NCI-H1105 treated with DMSO at 0.1 percent for 48 hours (cell line): ENCODE results near the gene SIM1.
"Not testable (repeated sequence)": the region's sequence is repeated elsewhere in the genome, so short reads cannot be mapped to it uniquely, and the experiment has no call there.

Source experiments
- DNase-seq: peaks from one replicate; lab custom pipeline; 2025; lab: John Stamatoyannopoulos, UW

SIM1 gene

GRCh38 chr6:100426241-100426640 is 38.5 kb downstream of the SIM1 start:
- DNase-seq, result no peak

GRCh38 chr6:100420711-100421110 is 44.0 kb downstream of the SIM1 start:
- DNase-seq, result no peak

- DNase-seq, result no peak
Observed at GRCh38 chr6:100417036-100417435, 47.7 kb downstream of the SIM1 start.

- no peak for DNase-seq
Observed at GRCh38 chr6:100415768-100416167, 49.0 kb downstream of the SIM1 start.

GRCh38 chr6:100412872-100413271 is 51.8 kb downstream of the SIM1 start:
- no peak for DNase-seq

GRCh38 chr6:100404051-100404450 is 60.7 kb downstream of the SIM1 start:
- DNase-seq, result no peak

- no peak for DNase-seq
Observed at GRCh38 chr6:100393493-100393892, 71.2 kb downstream of the SIM1 start.

GRCh38 chr6:100392423-100392822 is 72.3 kb downstream of the SIM1 start:
- no peak for DNase-seq

GRCh38 chr6:100388868-100389519 is 75.7 kb downstream of the SIM1 start:
- DNase-seq, result no peak

- no peak for DNase-seq
Observed at GRCh38 chr6:100382767-100383195, 81.9 kb downstream of the SIM1 start.

- DNase-seq, result peak; percentile 51
Observed at GRCh38 chr6:100382031-100382430, 82.7 kb downstream of the SIM1 start.

GRCh38 chr6:100381111-100381510 is 83.6 kb downstream of the SIM1 start:
- DNase-seq, result no peak

GRCh38 chr6:100379386-100379785 is 85.3 kb downstream of the SIM1 start:
- no peak for DNase-seq

- DNase-seq, result no peak
Observed at GRCh38 chr6:100378576-100378975, 86.1 kb downstream of the SIM1 start.

GRCh38 chr6:100376103-100376502 is 88.6 kb downstream of the SIM1 start:
- no peak for DNase-seq

- DNase-seq, result no peak
Observed at GRCh38 chr6:100372326-100373091, 92.2 kb downstream of the SIM1 start.

- no peak for DNase-seq
Observed at GRCh38 chr6:100371591-100371990, 93.1 kb downstream of the SIM1 start.

- no peak for DNase-seq
Observed at GRCh38 chr6:100370265-100370664, 94.5 kb downstream of the SIM1 start.

- DNase-seq, result no peak
Observed at GRCh38 chr6:100366419-100366818, 98.3 kb downstream of the SIM1 start.

GRCh38 chr6:100363651-100364050 is 101.1 kb downstream of the SIM1 start:
- no peak for DNase-seq

- not testable (repeated sequence) for DNase-seq
Observed at GRCh38 chr6:100354736-100355641, 109.7 kb downstream of the SIM1 start.

- DNase-seq, result no peak
Observed at GRCh38 chr6:100353276-100354015, 111.3 kb downstream of the SIM1 start.
